WTC11 (cell line): ENCODE results near the gene NINL. TPM values are rescaled to one million over a fixed set of nuclear protein-coding genes. Genes with fewer than 3 reads are reported as not detected.
"Not testable (repeated sequence)": the region's sequence is repeated elsewhere in the genome, so short reads cannot be mapped to it uniquely, and the experiment has no call there.

ENCODE experiments used
- ATAC-seq: fragments of 200-7000 bp; cut with Tn5 transposase; 2 replicates; pipeline ENCODE4 v1.10.0; 2021; ENCODE audit warnings: mild to moderate bottlenecking, moderate library complexity
- CTCF ChIA-PET: fragments of 300-600 bp; sonication (Branson Sonifier 250); formaldehyde crosslinking; loops from one replicate; lab custom pipeline; 2021; ENCODE audit warnings: antibody characterized with exemption; lab: Charles Lee
- POLR2A ChIA-PET: fragments of 350-600 bp; sonication (Branson Sonifier 250); formaldehyde crosslinking; loops from one replicate; lab custom pipeline; 2021; ENCODE audit warnings: antibody characterized with exemption; lab: Charles Lee
- DNase-seq: peaks from one replicate; pipeline ENCODE4 v3.0.0; 2021; ENCODE audit warnings: low spot score
- H3K27ac Mint-ChIP-seq: 2 replicates; pipeline ENCODE4 v1.8.0; 2021; ENCODE audit warnings: mixed read lengths
- H3K27me3 Mint-ChIP-seq: 2 replicates; pipeline ENCODE4 v1.8.0; 2021; ENCODE audit warnings: low read depth, mild to moderate bottlenecking, moderate library complexity, mixed read lengths
- H3K36me3 Mint-ChIP-seq: 2 replicates; pipeline ENCODE4 v1.8.0; 2021; ENCODE audit warnings: mixed read lengths
- H3K4me1 Mint-ChIP-seq: 2 replicates; pipeline ENCODE4 v1.8.0; 2022; ENCODE audit warnings: mixed read lengths
- H3K4me3 Mint-ChIP-seq: 2 replicates; pipeline ENCODE4 v1.8.0; 2021; ENCODE audit warnings: mild to moderate bottlenecking, moderate library complexity, mixed read lengths
- H3K9me3 Mint-ChIP-seq: 2 replicates; pipeline ENCODE4 v1.8.0; 2021; ENCODE audit warnings: mixed read lengths
- CREB1 ChIP-seq: sonication (generic); formaldehyde crosslinking; IDR thresholded peaks from 2 replicates; pipeline ENCODE4 v1.8.0; 2023; ENCODE audit warnings: mild to moderate bottlenecking, missing genetic modification reagents
- CREM ChIP-seq: sonication (generic); formaldehyde crosslinking; IDR thresholded peaks from 2 replicates; pipeline ENCODE4 v1.8.1; 2022; ENCODE audit warnings: mild to moderate bottlenecking, missing genetic modification reagents, moderate library complexity
- IRF2 ChIP-seq: sonication (generic); formaldehyde crosslinking; IDR thresholded peaks from 2 replicates; pipeline ENCODE4 v1.8.0; 2022; ENCODE audit warnings: low read depth, missing genetic modification reagents, borderline replicate concordance
- KAT7 ChIP-seq: sonication (generic); formaldehyde crosslinking; IDR thresholded peaks from 2 replicates; pipeline ENCODE4 v1.8.1; 2023; ENCODE audit warnings: missing genetic modification reagents, mild to moderate bottlenecking, borderline replicate concordance
- NR1H2 ChIP-seq: sonication (generic); formaldehyde crosslinking; IDR thresholded peaks from 2 replicates; pipeline ENCODE4 v1.9.0; 2021; ENCODE audit warnings: mild to moderate bottlenecking, moderate library complexity, missing genetic modification reagents
- NR3C1 ChIP-seq: sonication (generic); formaldehyde crosslinking; conservative IDR thresholded peaks from 2 replicates; pipeline ENCODE4 v1.8.1; 2023; ENCODE audit warnings: low read depth, mild to moderate bottlenecking, missing genetic modification reagents
- OVOL2 ChIP-seq: fragments of 250-450 bp; sonication (Bioruptor Pico); IDR thresholded peaks from 2 replicates; pipeline ENCODE4 v1.9.0; 2021; ENCODE audit warnings: mild to moderate bottlenecking, borderline replicate concordance
- PRRX2 ChIP-seq: fragments of 250-450 bp; sonication (Bioruptor Pico); IDR thresholded peaks from 2 replicates; pipeline ENCODE4 v1.8.0; 2021; ENCODE audit warnings: mild to moderate bottlenecking
- RELA ChIP-seq: sonication (generic); formaldehyde crosslinking; IDR thresholded peaks from 2 replicates; pipeline ENCODE4 v1.8.1; 2022; ENCODE audit warnings: missing genetic modification reagents, mild to moderate bottlenecking, borderline replicate concordance
- RORB ChIP-seq: fragments of 250-450 bp; sonication (Bioruptor Pico); IDR thresholded peaks from 2 replicates; pipeline ENCODE4 v1.9.0; 2021; ENCODE audit warnings: mild to moderate bottlenecking
- SMAD4 ChIP-seq: sonication (generic); formaldehyde crosslinking; IDR thresholded peaks from 2 replicates; pipeline ENCODE4 v1.8.0; 2022; ENCODE audit warnings: mild to moderate bottlenecking, missing genetic modification reagents
- SP1 ChIP-seq: sonication (generic); formaldehyde crosslinking; conservative IDR thresholded peaks from 2 replicates; pipeline ENCODE4 v1.8.1; 2022; ENCODE audit warnings: missing genetic modification reagents
- USF2 ChIP-seq: sonication (generic); formaldehyde crosslinking; IDR thresholded peaks from 2 replicates; pipeline ENCODE4 v1.8.1; 2023; ENCODE audit warnings: mild to moderate bottlenecking, missing genetic modification reagents, moderate library complexity
- ZNF138 ChIP-seq: sonication (generic); formaldehyde crosslinking; conservative IDR thresholded peaks from 2 replicates; pipeline ENCODE4 v1.8.1; 2022; ENCODE audit warnings: mild to moderate bottlenecking, moderate library complexity, missing genetic modification reagents
- ZNF263 ChIP-seq: sonication (generic); formaldehyde crosslinking; IDR thresholded peaks from 2 replicates; pipeline ENCODE4 v1.8.1; 2022; ENCODE audit warnings: low read depth, mild to moderate bottlenecking, moderate library complexity, missing genetic modification reagents
- ZNF671 ChIP-seq: fragments of 250-450 bp; sonication (Bioruptor Pico); IDR thresholded peaks from 2 replicates; pipeline ENCODE4 v1.8.0; 2021; ENCODE audit warnings: mild to moderate bottlenecking
- total RNA-seq: library from RNA; stranded (reverse); gene quantifications from 3 replicates; pipeline ENCODE4 v1.2.3, GENCODE V29; 2021
- TF ChIP-seq, protein P1 (sequence below): sonication (generic); formaldehyde crosslinking; IDR thresholded peaks from 2 replicates; pipeline ENCODE4 v1.8.1; 2022; ENCODE audit warnings: missing genetic modification reagents, borderline replicate concordance
- TF ChIP-seq, protein P2 (sequence below): sonication (generic); formaldehyde crosslinking; IDR thresholded peaks from 2 replicates; pipeline ENCODE4 v1.8.1; 2023; ENCODE audit warnings: mild to moderate bottlenecking, missing genetic modification reagents
- TF ChIP-seq, protein P3 (sequence below): fragments of 250-450 bp; sonication (Bioruptor Pico); IDR thresholded peaks from 2 replicates; pipeline ENCODE4 v2.1.2; 2022; ENCODE audit warnings: mild to moderate bottlenecking, moderate library complexity
- TF ChIP-seq, protein P4 (sequence below): sonication (generic); formaldehyde crosslinking; IDR thresholded peaks from 2 replicates; pipeline ENCODE4 v1.8.1; 2023; ENCODE audit warnings: mild to moderate bottlenecking, moderate library complexity, missing genetic modification reagents
- TF ChIP-seq, protein P5 (sequence below): fragments of 250-450 bp; sonication (Bioruptor Pico); IDR thresholded peaks from 2 replicates; pipeline ENCODE4 v1.9.0; 2021; ENCODE audit warnings: mild to moderate bottlenecking

Gene NINL
- total RNA-seq, 1 experiment from 2014 or later, result 36.0 TPM

GRCh38 chr20:25563876-25564275 lies 21.5 kb downstream of the NINL start:
- peaks cover 26% of the 10 kb centered on the region for H3K4me1 Mint-ChIP-seq
- H3K36me3 Mint-ChIP-seq, result peaks cover 38% of the 10 kb centered on the region
- H3K27ac Mint-ChIP-seq, result no peak overlapping the region
- ATAC-seq (no peak), DNase-seq (no peak)
- ChIA-PET POLR2A (no interaction called here), CTCF (no interaction called here)
- H3K9me3 Mint-ChIP-seq, result peaks cover 19% of the 10 kb centered on the region
- no peak for TF ChIP-seq CREB1 (CRISPR knock-in tag)
- no peak for TF ChIP-seq ZNF671
- TF ChIP-seq, protein P1, sequence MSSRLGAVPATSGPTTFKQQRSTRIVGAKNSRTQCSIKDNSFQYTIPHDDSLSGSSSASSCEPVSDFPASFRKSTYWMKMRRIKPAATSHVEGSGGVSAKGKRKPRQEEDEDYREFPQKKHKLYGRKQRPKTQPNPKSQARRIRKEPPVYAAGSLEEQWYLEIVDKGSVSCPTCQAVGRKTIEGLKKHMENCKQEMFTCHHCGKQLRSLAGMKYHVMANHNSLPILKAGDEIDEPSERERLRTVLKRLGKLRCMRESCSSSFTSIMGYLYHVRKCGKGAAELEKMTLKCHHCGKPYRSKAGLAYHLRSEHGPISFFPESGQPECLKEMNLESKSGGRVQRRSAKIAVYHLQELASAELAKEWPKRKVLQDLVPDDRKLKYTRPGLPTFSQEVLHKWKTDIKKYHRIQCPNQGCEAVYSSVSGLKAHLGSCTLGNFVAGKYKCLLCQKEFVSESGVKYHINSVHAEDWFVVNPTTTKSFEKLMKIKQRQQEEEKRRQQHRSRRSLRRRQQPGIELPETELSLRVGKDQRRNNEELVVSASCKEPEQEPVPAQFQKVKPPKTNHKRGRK (CRISPR knock-in tag), result no peak
- TF ChIP-seq SP1 (CRISPR knock-in tag), result no peak
- TF ChIP-seq ZNF138 (CRISPR knock-in tag), result no peak
- TF ChIP-seq NR1H2 (CRISPR knock-in tag), result no peak
- no peak for TF ChIP-seq CREM
- no peak for TF ChIP-seq ZNF263 (CRISPR knock-in tag)
- no peak for TF ChIP-seq RELA (CRISPR knock-in tag)
- TF ChIP-seq, protein P2, sequence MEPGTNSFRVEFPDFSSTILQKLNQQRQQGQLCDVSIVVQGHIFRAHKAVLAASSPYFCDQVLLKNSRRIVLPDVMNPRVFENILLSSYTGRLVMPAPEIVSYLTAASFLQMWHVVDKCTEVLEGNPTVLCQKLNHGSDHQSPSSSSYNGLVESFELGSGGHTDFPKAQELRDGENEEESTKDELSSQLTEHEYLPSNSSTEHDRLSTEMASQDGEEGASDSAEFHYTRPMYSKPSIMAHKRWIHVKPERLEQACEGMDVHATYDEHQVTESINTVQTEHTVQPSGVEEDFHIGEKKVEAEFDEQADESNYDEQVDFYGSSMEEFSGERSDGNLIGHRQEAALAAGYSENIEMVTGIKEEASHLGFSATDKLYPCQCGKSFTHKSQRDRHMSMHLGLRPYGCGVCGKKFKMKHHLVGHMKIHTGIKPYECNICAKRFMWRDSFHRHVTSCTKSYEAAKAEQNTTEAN (CRISPR knock-in tag), result no peak
- TF ChIP-seq PRRX2 (CRISPR knock-in tag), result no peak
- TF ChIP-seq, protein P3, sequence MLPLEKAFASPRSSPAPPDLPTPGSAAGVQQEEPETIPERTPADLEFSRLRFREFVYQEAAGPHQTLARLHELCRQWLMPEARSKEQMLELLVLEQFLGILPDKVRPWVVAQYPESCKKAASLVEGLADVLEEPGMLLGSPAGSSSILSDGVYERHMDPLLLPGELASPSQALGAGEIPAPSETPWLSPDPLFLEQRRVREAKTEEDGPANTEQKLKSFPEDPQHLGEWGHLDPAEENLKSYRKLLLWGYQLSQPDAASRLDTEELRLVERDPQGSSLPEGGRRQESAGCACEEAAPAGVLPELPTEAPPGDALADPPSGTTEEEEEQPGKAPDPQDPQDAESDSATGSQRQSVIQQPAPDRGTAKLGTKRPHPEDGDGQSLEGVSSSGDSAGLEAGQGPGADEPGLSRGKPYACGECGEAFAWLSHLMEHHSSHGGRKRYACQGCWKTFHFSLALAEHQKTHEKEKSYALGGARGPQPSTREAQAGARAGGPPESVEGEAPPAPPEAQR (CRISPR knock-in tag), result no peak
- TF ChIP-seq RORB, result no peak
- no peak for TF ChIP-seq KAT7 (CRISPR knock-in tag)
- TF ChIP-seq IRF2 (CRISPR knock-in tag), result no peak
- TF ChIP-seq, protein P4, sequence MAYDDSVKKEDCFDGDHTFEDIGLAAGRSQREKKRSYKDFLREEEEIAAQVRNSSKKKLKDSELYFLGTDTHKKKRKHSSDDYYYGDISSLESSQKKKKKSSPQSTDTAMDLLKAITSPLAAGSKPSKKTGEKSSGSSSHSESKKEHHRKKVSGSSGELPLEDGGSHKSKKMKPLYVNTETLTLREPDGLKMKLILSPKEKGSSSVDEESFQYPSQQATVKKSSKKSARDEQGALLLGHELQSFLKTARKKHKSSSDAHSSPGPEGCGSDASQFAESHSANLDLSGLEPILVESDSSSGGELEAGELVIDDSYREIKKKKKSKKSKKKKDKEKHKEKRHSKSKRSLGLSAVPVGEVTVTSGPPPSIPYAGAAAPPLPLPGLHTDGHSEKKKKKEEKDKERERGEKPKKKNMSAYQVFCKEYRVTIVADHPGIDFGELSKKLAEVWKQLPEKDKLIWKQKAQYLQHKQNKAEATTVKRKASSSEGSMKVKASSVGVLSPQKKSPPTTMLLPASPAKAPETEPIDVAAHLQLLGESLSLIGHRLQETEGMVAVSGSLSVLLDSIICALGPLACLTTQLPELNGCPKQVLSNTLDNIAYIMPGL (CRISPR knock-in tag), result no peak
- TF ChIP-seq USF2 (CRISPR knock-in tag), result no peak
- no peaks in the 10 kb centered on the region for H3K27me3 Mint-ChIP-seq
- no peak overlapping the region for H3K4me3 Mint-ChIP-seq

DNA sequence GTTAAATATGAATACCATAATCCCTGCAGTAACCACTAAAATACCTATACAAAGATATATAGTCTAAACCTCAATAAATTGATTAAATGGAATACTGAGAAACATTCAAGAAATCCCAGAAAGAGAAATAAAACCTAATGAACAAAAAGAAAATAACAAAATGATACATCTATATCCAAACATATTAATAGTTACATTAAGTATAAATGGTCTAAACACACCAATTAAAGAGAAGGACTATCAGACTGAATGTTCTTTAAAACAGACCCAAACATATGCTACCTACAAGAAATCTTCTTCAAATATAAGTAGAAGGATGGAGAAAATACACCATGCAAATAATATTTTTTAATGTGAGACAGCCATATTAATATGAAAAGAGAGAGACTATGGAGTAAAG lies 22.0 kb downstream of the NINL start:
- DNase-seq (no peak), ATAC-seq (no peak)
- no peak for TF ChIP-seq SMAD4 (CRISPR knock-in tag)
- no peak for TF ChIP-seq ZNF263 (CRISPR knock-in tag)
- TF ChIP-seq USF2 (CRISPR knock-in tag), result no peak
- no peak for TF ChIP-seq NR3C1 (CRISPR knock-in tag)
- TF ChIP-seq, protein P5, sequence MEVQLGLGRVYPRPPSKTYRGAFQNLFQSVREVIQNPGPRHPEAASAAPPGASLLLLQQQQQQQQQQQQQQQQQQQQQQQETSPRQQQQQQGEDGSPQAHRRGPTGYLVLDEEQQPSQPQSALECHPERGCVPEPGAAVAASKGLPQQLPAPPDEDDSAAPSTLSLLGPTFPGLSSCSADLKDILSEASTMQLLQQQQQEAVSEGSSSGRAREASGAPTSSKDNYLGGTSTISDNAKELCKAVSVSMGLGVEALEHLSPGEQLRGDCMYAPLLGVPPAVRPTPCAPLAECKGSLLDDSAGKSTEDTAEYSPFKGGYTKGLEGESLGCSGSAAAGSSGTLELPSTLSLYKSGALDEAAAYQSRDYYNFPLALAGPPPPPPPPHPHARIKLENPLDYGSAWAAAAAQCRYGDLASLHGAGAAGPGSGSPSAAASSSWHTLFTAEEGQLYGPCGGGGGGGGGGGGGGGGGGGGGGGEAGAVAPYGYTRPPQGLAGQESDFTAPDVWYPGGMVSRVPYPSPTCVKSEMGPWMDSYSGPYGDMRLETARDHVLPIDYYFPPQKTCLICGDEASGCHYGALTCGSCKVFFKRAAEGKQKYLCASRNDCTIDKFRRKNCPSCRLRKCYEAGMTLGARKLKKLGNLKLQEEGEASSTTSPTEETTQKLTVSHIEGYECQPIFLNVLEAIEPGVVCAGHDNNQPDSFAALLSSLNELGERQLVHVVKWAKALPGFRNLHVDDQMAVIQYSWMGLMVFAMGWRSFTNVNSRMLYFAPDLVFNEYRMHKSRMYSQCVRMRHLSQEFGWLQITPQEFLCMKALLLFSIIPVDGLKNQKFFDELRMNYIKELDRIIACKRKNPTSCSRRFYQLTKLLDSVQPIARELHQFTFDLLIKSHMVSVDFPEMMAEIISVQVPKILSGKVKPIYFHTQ (CRISPR knock-in tag), result no peak
- no peak for TF ChIP-seq OVOL2
- Mint-ChIP-seq H3K27me3 (no peaks in the 10 kb centered on the region), H3K27ac (no peak overlapping the region), H3K4me3 (no peak overlapping the region), H3K36me3 (peaks cover 43% of the 10 kb centered on the region), H3K4me1 (peaks cover 26% of the 10 kb centered on the region), H3K9me3 (peaks cover 19% of the 10 kb centered on the region)
- ChIA-PET CTCF (no interaction called here), POLR2A (no interaction called here)

DNA sequence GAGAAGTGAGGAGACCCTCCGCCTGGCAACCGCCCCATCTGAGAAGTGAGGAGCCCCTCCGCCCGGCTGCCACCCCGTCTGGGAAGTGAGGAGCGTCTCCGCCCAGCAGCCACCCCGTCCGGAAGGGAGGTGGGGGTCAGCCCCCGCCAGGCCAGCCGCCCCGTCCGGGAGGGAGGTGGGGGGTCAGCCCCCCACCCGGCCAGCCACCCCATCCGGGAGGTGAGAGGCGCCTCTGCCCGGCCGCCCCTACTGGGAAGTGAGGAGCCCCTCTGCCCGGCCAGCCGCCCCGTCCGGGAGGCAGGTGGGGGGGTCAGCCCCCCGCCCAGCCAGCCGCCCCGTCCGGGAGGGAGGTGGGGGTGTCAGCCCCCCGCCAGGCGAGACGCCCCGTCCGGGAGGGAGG lies 23.6 kb downstream of the NINL start:
- H3K4me3 Mint-ChIP-seq, H3K27me3 Mint-ChIP-seq, POLR2A ChIA-PET, ATAC-seq, DNase-seq, CTCF ChIA-PET, H3K27ac Mint-ChIP-seq: not testable (repeated sequence)
- H3K36me3 Mint-ChIP-seq, result peaks cover 48% of the 10 kb centered on the region
- peaks cover 19% of the 10 kb centered on the region for H3K9me3 Mint-ChIP-seq
- peaks cover 17% of the 10 kb centered on the region for H3K4me1 Mint-ChIP-seq
